Dendritic cell treated with granulocyte-macrophage colony-stimulating factor and Interleukin-4, amounts not matched to agents 40 ng/mL and 50 ng/mL, for 4 days (primary cell): Measurements from ENCODE around the gene RABGGTB.
A peak's percentile ranks its signal among the peaks of the same experiment; 100 is the strongest.
"Not testable (repeated sequence)": the region's sequence is repeated elsewhere in the genome, so short reads cannot be mapped to it uniquely, and the experiment has no call there.

Experiments used
- H3K27ac Mint-ChIP-seq: one replicate; pipeline ENCODE4 v1.8.0; 2022; ENCODE audit warnings: mild to moderate bottlenecking, mixed read lengths
- H3K27me3 Mint-ChIP-seq: one replicate; pipeline ENCODE4 v1.8.0; 2022; ENCODE audit warnings: mild to moderate bottlenecking, mixed read lengths
- H3K36me3 Mint-ChIP-seq: one replicate; pipeline ENCODE4 v1.8.0; 2022; ENCODE audit warnings: low read depth, mixed read lengths
- H3K4me1 Mint-ChIP-seq: one replicate; pipeline ENCODE4 v1.8.0; 2022; ENCODE audit warnings: low read depth, mixed read lengths
- H3K4me3 Mint-ChIP-seq: one replicate; pipeline ENCODE4 v1.8.0; 2022; ENCODE audit warnings: mild to moderate bottlenecking, moderate library complexity, mixed read lengths
- H3K9me3 Mint-ChIP-seq: one replicate; pipeline ENCODE4 v1.8.0; 2022; ENCODE audit warnings: mixed read lengths
- intact Hi-C: fragments of 100-400 bp; cut with micrococcal nuclease; formaldehyde crosslinking; loops from one replicate; pipeline ENCODE4 v1.15.0; 2022

Gene RABGGTB

DNA sequence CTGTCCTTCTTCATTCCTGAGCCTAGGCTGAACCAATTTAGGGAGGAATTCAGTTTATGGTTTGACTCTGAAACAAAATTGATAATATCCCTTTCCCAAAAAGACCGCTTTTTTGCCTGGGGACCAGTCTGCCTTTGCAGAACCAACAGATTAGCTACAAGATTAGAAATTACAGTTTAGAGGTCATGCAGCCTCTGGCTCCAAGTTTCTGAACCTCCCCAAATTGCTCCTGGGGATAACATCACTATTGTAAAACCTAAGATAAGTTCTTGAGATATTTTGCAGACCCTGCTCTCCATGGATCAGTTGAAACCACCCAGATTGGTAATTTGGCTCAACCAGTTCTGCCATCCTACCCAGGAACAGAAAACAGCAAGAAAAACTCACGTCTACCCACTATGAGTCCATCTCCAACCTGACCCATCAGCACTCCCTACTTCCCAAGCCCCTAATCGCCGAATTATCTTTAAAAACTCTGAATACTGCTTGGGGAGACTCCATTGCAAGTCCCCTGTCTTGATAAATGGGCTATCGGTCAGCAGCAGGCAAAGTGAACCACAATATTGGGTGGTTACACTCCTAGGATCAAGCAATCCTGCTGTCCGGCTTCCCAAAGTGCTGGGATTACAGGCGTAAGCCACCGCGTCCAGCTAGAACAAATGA, 605 bp upstream of the RABGGTB start:
- H3K27me3 Mint-ChIP-seq = no peaks in the 10 kb centered on the region
- H3K4me1 Mint-ChIP-seq = peaks cover 48% of the 10 kb centered on the region
- intact Hi-C loops = loop anchor here (5.0 kb wide), 3 partner anchors 292 to 1588 kb away; partner anchors contain the start of genes CRYZ, FPGT, LRRIQ3 and TYW3
- peak overlapping the region; percentile 93 for H3K4me3 Mint-ChIP-seq
- H3K27ac Mint-ChIP-seq = peak overlapping the region; percentile 97
- H3K36me3 Mint-ChIP-seq = peaks cover 46% of the 10 kb centered on the region
- H3K9me3 Mint-ChIP-seq = no peaks in the 10 kb centered on the region

DNA sequence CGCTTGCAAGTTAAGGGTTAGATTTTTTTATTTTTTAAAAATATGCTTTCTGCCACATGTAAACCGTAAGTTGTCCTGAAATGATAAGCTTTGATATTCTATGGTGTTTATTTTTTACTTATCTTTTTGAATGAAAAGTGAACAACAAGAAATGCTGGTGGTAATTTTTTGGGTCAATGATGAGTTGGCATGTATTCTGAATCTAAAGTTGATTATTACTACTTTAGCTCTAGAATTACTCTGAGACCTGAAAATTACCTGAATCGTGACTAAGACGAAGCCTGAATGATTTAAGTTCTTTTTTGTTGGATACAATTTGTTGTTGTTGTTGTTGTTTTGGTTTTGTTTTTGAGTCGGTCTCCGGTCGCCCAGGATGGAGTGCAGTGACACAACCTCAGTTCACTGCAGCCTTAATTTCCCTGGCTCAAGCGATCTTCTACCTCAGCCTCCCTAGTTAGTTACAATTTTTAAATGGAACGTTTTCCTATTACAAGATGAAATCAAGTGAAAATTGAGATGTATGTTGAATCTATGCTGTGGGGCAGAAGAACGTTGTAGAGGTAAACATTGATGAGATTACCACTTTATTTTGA, 941 bp downstream of the RABGGTB start:
- Mint-ChIP-seq H3K4me3 (peak overlapping the region; percentile 93), H3K9me3 (no peaks in the 10 kb centered on the region), H3K27ac (peak overlapping the region; percentile 97), H3K36me3 (peaks cover 62% of the 10 kb centered on the region), H3K27me3 (no peaks in the 10 kb centered on the region), H3K4me1 (peaks cover 56% of the 10 kb centered on the region)
- intact Hi-C loops = loop anchor here (1.0 to 5.0 kb wide), 4 partner anchors 63 to 1590 kb away; partner anchors contain the start of genes ACADM, CRYZ, FPGT and LRRIQ3

- Mint-ChIP-seq H3K4me3 (peak overlapping the region; percentile 93), H3K36me3 (peaks cover 67% of the 10 kb centered on the region), H3K9me3 (no peaks in the 10 kb centered on the region), H3K27ac (peak overlapping the region; percentile 97), H3K27me3 (no peaks in the 10 kb centered on the region), H3K4me1 (peaks cover 56% of the 10 kb centered on the region)
- intact Hi-C loops = loop anchor here (5.0 kb wide), 3 partner anchors 290 to 1590 kb away; partner anchors contain the start of genes CRYZ, FPGT, LRRIQ3 and TYW3
Measured at GRCh38 chr1:75787524-75787923, 1.5 kb downstream of the RABGGTB start.

DNA sequence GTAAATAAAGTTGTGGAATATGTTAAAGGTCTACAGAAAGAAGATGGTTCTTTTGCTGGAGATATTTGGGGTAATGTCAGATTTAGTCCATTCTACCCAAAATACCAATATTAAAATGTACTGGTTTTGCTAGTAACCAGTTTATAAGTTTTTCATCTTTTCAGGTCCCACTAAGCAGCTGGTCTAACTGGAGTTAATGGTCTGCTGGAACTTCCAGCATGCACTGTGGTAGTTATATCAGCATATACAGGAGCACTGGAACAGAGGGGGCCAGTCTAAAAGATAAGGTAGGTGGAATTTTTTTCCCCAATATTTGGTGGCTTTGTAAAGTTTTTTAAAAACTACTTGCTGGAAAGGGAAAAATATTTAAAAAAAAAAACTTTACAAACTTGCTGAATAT, 3.9 kb downstream of the RABGGTB start:
- H3K9me3 Mint-ChIP-seq = no peaks in the 10 kb centered on the region
- H3K27me3 Mint-ChIP-seq = no peaks in the 10 kb centered on the region
- peaks cover 92% of the 10 kb centered on the region for H3K36me3 Mint-ChIP-seq
- H3K27ac Mint-ChIP-seq = no peak overlapping the region
- intact Hi-C loops = loop anchor here (5.0 kb wide), 3 partner anchors 287 to 1593 kb away; partner anchors contain the start of genes CRYZ, FPGT, LRRIQ3 and TYW3
- no peak overlapping the region for H3K4me3 Mint-ChIP-seq
- H3K4me1 Mint-ChIP-seq = peaks cover 44% of the 10 kb centered on the region

DNA sequence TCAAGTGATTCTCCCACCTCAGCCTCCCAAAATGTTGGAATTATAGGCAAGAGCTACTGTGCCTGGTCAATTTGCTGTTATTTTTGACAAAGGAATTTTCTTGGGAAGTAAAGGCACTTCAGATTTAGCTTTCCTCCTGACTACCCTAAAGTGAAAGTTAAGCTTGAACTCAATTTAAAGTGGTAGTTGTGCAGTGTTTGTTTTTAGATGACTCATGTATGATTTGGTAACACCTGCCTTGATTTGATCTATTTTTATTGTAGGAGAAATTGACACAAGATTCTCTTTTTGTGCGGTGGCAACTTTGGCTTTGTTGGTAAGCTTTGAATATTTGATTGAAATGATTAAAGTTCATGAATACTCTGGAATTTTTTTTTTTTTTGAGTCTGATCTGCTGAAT, 5.0 kb downstream of the RABGGTB start:
- no peaks in the 10 kb centered on the region for H3K27me3 Mint-ChIP-seq
- intact Hi-C loops = no loop called here
- H3K36me3 Mint-ChIP-seq = peaks cover 100% of the 10 kb centered on the region
- H3K4me3 Mint-ChIP-seq = no peak overlapping the region
- H3K9me3 Mint-ChIP-seq = no peaks in the 10 kb centered on the region
- H3K27ac Mint-ChIP-seq = peak overlapping the region; percentile 55
- peaks cover 38% of the 10 kb centered on the region for H3K4me1 Mint-ChIP-seq

DNA sequence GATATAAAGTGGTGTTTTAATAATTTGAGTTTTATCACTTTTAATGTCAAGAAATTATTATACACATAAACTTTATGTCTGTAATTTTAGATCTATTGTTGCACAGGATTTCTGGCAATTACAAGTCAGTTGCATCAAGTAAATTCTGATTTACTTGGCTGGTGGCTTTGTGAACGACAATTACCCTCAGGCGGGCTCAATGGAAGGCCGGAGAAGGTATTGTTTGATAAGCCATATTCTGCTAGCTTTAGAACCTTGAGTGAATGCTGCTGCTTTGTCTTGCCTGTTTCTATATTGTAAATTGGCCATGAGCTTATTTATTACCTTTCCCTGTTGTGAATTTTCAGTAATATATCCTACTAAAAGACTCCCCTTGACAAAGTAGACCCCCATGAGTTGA, 6.0 kb downstream of the RABGGTB start:
- Mint-ChIP-seq H3K4me3 (no peak overlapping the region), H3K27me3 (no peaks in the 10 kb centered on the region), H3K36me3 (peaks cover 100% of the 10 kb centered on the region), H3K27ac (no peak overlapping the region), H3K4me1 (peaks cover 35% of the 10 kb centered on the region), H3K9me3 (no peaks in the 10 kb centered on the region)
- intact Hi-C loops = no loop called here

DNA sequence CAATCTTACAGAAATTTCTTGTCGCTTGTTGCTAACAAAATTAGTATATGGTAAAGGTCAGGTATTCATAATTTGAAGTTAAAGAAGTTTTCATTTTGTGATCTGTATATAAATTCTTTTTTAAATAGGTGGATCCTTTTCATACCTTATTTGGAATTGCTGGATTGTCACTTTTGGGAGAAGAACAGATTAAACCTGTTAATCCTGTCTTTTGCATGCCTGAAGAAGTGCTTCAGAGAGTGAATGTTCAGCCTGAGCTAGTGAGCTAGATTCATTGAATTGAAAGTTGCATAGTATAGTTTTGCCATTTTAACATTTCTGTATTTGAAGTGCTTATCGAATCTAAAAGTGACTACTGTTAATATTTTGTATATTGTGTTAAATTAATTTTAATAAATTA, 8.3 kb downstream of the RABGGTB start:
- no peaks in the 10 kb centered on the region for H3K27me3 Mint-ChIP-seq
- no peak overlapping the region for H3K4me3 Mint-ChIP-seq
- H3K4me1 Mint-ChIP-seq = peaks cover 15% of the 10 kb centered on the region
- intact Hi-C loops = no loop called here
- no peak overlapping the region for H3K27ac Mint-ChIP-seq
- no peaks in the 10 kb centered on the region for H3K9me3 Mint-ChIP-seq
- H3K36me3 Mint-ChIP-seq = peaks cover 94% of the 10 kb centered on the region

DNA sequence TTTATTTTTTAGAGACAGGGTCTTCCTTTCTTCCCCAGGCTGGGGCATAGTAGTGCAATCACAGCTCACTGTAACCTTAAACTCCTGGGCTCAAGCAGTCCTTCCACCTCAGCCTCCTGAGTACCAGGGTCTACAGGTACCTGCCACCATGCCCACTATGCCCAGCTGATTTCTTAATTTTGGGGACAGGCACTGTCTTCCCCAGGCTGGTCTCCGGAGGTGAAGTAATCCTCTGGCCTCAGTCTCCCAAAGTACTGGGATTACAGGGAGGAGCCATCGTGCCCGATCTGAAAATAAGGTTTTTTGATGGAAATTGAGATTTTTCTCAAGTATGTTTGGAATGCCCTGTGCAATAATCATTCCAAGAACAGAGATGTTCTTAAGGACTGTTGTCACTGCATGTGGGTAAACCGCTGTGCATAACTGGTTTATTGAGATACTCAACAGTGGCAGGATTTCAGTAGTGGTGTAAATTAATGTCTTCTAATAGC, 9.7 kb downstream of the RABGGTB start:
- Mint-ChIP-seq H3K27me3 (no peaks in the 10 kb centered on the region), H3K4me1 (peaks cover 5% of the 10 kb centered on the region), H3K4me3 (no peak overlapping the region), H3K9me3 (no peaks in the 10 kb centered on the region), H3K27ac (no peak overlapping the region), H3K36me3 (peaks cover 80% of the 10 kb centered on the region)
- intact Hi-C loops = no loop called here

DNA sequence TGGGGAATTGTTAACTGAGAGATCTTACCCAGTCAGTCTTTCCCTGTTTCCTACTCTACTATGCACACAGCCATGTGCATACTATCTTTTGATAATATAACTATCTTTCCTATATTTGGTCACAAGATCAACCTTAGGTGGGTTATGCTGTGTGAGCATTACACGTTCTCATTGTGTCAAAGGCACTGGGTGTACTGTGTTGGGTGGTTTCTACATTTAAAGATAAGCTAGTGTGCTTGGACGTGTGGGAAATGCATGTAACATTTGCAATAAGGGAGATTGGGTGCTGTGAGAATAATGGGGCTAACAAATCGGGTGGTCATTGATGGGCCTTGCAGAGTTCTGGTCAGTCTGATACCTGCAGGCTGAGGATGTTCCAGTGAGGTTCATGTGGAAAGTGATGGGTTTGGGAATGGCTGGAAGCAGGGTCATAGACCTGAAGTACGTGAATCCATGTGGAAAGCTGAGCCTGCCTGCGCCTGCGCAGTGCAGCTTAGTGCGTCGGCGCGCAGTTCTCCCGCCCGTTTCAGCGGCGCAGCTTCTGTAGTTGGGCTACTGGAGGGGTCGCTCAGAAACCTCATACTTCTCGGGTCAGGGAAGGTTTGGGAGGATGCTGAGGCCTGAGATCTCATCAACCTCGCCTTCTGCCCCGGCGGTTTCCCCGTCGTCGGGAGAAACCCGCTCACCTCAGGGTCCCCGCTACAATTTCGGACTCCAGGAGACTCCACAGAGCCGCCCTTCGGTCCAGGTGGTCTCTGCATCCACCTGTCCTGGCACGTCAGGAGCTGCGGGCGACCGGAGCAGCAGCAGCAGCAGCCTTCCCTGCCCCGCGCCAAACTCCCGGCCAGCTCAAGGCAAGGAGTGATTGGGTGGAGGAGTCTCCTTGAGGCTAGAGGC, 10.6 kb downstream of the RABGGTB start, which contains the start of gene MSH4:
Gene MSH4 (plus strand): TSS at position 507 of the 897 bp plus-strand sequence. CDS start 104 bp downstream, at position 611.
- H3K9me3 Mint-ChIP-seq = no peaks in the 10 kb centered on the region
- H3K27me3 Mint-ChIP-seq = no peaks in the 10 kb centered on the region
- peaks cover 72% of the 10 kb centered on the region for H3K36me3 Mint-ChIP-seq
- H3K27ac Mint-ChIP-seq = no peak within 1 kb of the TSS
- H3K4me1 Mint-ChIP-seq = no peaks in the 10 kb centered on the region
- intact Hi-C loops = no loop called here
- no peak within 1 kb of the TSS for H3K4me3 Mint-ChIP-seq

GRCh38 chr1:75797273-75797588, 11.2 kb downstream of the RABGGTB start:
- Mint-ChIP-seq H3K4me1 (no peaks in the 10 kb centered on the region), H3K27ac (no peak overlapping the region), H3K36me3 (peaks cover 66% of the 10 kb centered on the region), H3K4me3 (no peak overlapping the region), H3K27me3 (no peaks in the 10 kb centered on the region), H3K9me3 (no peaks in the 10 kb centered on the region)
- intact Hi-C loops = no loop called here

GRCh38 chr1:75797606-75798216, 11.7 kb downstream of the RABGGTB start:
- Mint-ChIP-seq H3K27ac (no peak overlapping the region), H3K9me3 (no peaks in the 10 kb centered on the region), H3K4me3 (no peak overlapping the region), H3K36me3 (peaks cover 61% of the 10 kb centered on the region), H3K4me1 (no peaks in the 10 kb centered on the region), H3K27me3 (no peaks in the 10 kb centered on the region)
- intact Hi-C loops = no loop called here

GRCh38 chr1:75801480-75801879, 15.4 kb downstream of the RABGGTB start:
- H3K9me3 Mint-ChIP-seq, H3K4me1 Mint-ChIP-seq, intact Hi-C loops, H3K27ac Mint-ChIP-seq, H3K27me3 Mint-ChIP-seq, H3K4me3 Mint-ChIP-seq: not testable (repeated sequence)
- peaks cover 23% of the 10 kb centered on the region for H3K36me3 Mint-ChIP-seq

DNA sequence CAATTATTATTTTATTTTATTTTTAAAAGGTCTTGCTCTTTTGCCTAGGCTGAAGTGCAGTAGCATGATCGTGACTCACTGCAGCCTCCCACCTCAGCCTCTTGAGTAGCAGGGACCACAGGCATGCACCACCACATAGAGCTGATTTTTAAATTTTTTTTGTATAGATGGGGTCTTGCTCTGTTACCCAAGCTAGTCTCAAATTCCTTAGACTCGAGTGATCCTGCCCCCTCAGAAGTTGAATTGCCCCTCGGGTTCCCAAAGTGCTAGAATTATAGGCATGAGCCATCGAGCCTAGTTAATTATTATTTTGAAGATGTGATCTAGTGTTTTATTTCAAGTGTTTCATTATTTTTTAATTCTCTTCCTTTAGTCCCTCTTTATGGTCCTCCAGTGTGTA, 22.9 kb downstream of the RABGGTB start:
- Mint-ChIP-seq H3K9me3 (no peaks in the 10 kb centered on the region), H3K36me3 (no peaks in the 10 kb centered on the region), H3K27me3 (no peaks in the 10 kb centered on the region), H3K4me3 (no peak overlapping the region), H3K27ac (no peak overlapping the region), H3K4me1 (no peaks in the 10 kb centered on the region)
- intact Hi-C loops = no loop called here
